Gastroesophageal sphincter (tissue), 3 donors: ENCODE measurements around the gene ZNF25.

Experiments used
- EP300 ChIP-seq: sonication (generic); formaldehyde crosslinking; IDR thresholded peaks from one replicate; pipeline ENCODE4 v1.6.1; 2017; ENCODE audit warnings: antibody characterized with exemption, mild to moderate bottlenecking
- POLR2A ChIP-seq, 2 donors: fragments of 450-650 bp; IDR thresholded peaks; one replicate each; pipeline ENCODE4 v1.6.1; 2017; ENCODE audit warnings: antibody characterized with exemption in 2 of 2, mild to moderate bottlenecking in 2 of 2, moderate library complexity in 1 of 2
- POLR2AphosphoS5 ChIP-seq: sonication (generic); formaldehyde crosslinking; IDR thresholded peaks from one replicate; pipeline ENCODE4 v1.6.1; 2017; ENCODE audit warnings: antibody characterized with exemption
- TF ChIP-seq, protein P1 (sequence below), 4 experiments: fragments of 200-600 bp in 2 of 4; fragments of 450-650 bp in 2 of 4; sonication (generic) in 1 of 4; IDR thresholded peaks; one replicate each; pipeline ENCODE4 v1.5.1; 2017 to 2019; ENCODE audit warnings: antibody characterized with exemption in 4 of 4, mild to moderate bottlenecking in 2 of 4, moderate library complexity in 2 of 4

- no peak for TF ChIP-seq POLR2A (IDR thresholded peaks at IDR 0.05)
- no peak for TF ChIP-seq EP300
- TF ChIP-seq, protein P1, sequence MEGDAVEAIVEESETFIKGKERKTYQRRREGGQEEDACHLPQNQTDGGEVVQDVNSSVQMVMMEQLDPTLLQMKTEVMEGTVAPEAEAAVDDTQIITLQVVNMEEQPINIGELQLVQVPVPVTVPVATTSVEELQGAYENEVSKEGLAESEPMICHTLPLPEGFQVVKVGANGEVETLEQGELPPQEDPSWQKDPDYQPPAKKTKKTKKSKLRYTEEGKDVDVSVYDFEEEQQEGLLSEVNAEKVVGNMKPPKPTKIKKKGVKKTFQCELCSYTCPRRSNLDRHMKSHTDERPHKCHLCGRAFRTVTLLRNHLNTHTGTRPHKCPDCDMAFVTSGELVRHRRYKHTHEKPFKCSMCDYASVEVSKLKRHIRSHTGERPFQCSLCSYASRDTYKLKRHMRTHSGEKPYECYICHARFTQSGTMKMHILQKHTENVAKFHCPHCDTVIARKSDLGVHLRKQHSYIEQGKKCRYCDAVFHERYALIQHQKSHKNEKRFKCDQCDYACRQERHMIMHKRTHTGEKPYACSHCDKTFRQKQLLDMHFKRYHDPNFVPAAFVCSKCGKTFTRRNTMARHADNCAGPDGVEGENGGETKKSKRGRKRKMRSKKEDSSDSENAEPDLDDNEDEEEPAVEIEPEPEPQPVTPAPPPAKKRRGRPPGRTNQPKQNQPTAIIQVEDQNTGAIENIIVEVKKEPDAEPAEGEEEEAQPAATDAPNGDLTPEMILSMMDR (IDR thresholded peaks at IDR 0.05), result no peak
- no peak for TF ChIP-seq POLR2AphosphoS5
These were observed 15.2 kb upstream of the ZNF25 start for GRCh38 chr10:37991655-37992054.
